NCI-H460 (cell line): ENCODE data around the gene GRHL1. TPM values are rescaled to one million over a fixed set of nuclear protein-coding genes. Genes with fewer than 3 reads are reported as not detected.
A peak's percentile ranks its signal among the peaks of the same experiment; 100 is the strongest.

Experiments
- DNase-seq: peaks from one replicate; pipeline ENCODE4 v3.0.0-alpha.2; 2016; ENCODE audit warnings: low read depth; ENCODE audit errors: extremely low read depth
- total RNA-seq: library from RNA; depleted of rRNA; stranded (reverse); fragments of >200 nt; shearing (Covaris generic); gene quantifications from 2 replicates; pipeline ENCODE4 v1.2.3, GENCODE V29; 2014

The GRHL1 gene
- total RNA-seq, 1 experiment from 2014 or later: 0.57 TPM

DNA sequence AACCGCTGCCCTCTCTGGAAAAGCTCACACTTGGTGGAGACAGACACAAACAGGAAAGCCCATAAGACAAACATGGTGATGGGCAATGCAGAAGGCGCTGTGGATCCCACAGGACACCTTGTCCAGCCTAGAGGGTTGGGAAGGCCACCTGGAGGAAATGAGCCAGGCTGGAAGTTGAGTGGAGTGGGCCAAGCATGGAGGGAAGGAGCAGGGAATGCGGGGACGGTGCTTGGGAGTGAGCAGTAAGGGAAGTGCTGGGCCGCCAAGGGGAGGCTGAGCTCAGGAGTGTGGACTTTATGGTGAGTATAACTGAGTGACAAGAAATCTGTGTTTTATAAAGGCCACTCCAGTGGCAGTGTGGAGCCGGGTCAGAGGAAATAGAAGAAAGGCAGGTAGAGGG lies 2.8 kb upstream of the GRHL1 start:
- DNase-seq: no peak

DNA sequence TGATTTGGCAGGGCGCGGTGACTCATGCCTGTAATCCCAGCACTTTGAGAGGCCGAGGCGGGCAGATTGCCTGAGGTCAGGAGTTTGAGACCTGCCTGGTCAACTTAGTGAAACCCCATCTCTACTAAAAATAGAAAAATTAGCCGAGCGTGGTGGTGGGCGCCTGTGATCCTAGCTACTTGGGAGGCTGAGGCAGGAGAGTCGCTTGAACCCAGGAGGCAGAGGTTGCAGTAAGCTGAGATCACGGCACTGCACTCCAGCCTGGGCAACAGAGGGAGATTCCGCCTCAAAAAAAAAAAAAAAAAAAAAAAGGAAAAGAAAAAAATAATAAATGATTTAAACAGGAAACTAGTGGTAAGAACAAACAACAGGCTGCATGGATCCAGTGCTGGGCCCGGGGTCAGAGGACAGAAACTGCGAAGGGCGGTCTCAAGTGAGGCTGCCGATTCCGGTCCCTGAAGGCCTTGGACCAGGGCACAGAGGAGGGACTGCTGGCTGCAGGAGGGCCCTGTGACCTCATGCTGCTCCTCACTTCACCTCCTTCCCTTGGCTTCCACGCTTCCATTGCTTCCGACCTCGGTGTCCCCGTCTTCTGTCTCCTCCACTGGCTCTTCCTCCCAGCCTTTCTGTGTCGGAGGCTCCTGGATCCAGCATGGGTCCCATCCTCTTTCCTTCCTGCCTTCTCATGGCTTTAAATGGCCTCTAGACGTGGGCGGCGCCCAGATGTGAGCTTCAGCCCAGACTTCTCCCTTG lies 2.1 kb upstream of the GRHL1 start:
- no peak for DNase-seq

DNA sequence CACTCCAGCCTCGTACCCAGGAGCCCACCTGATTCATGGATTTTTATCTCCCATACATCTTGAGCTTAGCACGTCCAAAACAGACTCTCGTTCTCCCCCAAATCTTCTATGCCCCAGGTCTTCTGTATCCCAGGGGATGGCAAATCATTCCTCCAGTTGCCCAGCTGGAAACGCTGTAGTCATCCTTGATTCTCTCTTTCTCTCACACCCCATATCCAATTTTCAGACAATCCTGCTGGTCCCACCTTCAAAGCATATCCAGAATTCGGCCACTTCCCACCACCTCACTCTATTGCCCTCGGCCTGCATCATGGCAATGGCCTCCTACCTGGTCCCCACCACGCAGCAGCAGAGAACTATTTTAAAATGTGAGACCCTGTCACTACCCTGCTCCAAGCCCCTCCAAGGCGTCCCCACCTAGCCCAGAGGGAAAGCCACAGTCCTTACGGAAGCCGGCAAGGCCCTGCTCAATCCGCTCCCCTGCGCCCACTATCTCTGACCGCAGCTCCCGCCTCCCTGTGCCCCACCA lies 1.4 kb upstream of the GRHL1 start:
- DNase-seq: no peak

DNA sequence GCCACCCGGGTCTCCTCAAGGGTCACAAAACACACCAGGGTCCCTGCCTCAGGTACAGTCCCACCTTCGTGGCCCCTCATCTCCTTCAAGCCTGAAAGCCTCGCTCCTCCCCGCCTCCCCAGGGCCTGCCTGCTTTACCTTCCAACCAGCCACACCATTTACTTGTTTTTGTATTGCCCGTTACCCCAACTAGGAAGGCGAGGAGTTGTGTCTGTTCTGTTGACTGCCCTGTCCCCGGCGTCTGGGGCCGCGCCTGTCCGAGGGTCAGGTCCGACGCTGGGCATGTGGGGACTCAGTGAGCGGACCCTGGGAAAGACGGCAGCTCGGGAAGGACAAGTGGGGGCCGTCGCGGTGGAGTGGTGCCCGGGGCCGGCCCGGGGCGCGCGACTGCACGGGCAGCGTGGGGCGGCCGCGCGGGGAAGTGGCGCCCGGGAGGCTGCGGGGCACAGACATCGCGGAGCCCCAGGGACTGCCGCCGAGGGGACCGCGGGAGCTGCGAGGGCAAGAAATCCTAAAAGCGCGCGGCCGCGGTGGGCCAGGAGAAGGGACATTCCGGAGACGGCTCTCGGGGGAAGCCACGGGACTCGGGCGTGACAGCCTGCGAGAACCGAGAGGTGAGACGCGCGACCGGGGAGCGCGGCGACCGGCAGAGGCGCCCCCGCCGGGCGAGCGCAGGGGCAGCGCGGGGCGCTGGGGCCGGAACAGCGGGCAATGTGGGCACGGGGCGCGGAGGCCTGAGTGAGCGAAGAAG lies 797 bp upstream of the GRHL1 start:
- DNase-seq: no peak

DNA sequence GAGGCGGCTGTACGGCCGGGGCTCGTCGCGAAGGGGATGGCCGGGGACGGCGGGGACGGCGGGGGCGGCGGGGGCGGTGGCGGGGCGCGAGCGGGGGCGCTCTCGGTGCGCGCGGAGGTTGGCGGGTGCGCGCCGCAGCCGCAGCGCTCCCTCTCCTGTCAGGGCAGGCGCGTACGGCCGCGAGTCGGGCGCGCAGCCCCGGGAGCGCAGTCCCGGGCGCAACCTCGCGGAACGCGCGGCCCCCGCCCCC lies 296 bp upstream of the GRHL1 start:
- DNase-seq: no peak

DNA sequence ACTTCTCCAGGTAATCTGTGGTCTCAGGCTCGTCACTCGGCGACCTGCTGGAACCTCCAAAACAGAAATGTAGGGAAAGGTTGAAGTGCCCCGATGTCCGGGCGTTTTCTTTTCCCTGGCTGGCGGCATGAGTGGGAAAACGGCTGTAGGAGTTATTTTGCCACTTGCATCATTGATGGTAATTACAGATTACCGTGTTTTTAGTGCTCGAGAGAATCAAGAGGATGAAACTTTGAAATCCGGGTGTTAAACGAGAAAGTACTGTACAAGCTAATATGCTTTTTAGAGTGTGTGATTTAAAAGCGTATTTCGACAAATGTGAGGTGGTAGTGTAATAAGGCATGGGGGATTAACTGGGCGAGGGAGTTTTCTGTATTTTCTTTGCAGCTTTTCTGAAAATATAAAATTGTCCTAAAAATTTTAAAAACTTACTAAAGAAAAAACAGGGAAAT lies 819 bp downstream of the GRHL1 start:
- no peak for DNase-seq

DNA sequence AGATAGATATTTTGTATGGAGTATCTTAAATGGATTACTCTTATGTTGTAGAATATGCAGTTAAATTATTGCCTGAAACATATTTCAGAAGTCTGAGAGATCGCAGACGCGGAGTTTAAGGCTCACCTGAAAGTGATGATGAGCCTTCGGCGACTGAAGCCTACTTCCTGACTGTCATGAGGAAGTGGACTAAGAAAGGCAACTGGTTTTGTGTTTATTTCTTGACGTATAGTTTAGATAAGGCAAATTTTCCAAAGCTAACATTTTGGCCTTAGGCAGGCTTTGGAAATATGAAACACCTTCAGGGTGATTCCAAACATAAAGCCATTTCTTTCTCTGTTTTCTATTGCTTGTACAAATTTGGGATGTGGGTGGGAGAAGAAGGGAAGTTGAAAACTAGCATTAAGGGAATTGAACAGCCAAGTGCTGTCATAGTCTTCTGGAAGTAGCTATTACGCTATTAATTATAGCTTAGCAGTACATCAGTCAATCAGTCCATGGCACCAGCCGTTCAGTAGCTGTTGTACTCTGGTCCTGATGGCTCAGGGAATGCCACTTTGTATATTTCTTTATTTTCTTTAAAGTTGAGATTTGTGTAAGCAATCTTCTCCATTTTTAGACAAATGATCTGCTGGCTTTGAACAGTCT lies 1.5 kb downstream of the GRHL1 start:
- DNase-seq: no peak

DNA sequence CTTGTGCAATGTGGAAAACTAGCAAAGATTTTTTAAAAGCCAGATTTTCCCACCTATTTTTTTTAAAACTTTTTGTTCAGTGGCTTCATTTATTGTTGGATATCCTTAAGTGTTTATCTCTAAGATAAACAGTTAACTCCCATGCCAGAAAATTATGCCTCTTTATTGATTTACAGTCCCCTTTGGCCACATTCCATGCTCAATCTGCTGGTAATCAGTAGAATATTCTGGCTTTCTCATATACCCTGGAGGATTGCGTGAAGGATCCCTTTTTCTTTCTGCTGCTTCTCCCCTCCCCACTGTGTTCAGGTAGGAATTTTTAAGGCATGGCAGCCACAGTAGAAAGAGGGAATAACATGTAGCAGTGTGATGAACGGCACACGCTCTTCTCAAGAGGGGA lies 2.6 kb downstream of the GRHL1 start:
- no peak for DNase-seq

DNA sequence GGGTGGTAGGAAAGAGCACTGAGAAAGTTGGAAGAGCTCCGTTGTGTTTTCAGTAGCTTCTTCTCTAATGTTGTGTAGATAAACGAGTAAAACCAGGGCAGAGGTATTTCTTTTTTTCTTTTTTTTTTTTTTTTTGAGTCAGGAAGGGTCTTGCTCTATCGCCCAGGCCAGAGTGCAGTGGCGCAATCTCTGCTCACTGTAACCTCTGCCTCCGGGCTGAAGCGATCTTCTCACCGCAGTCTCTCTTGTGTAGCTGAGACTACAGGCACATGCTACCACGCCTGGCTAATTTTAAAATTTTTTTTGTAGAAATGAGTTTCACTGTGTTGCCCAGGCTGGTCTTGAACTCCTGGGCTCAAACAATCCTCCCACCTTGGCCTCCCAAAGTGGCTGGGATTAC lies 6.6 kb downstream of the GRHL1 start:
- DNase-seq: no peak

DNA sequence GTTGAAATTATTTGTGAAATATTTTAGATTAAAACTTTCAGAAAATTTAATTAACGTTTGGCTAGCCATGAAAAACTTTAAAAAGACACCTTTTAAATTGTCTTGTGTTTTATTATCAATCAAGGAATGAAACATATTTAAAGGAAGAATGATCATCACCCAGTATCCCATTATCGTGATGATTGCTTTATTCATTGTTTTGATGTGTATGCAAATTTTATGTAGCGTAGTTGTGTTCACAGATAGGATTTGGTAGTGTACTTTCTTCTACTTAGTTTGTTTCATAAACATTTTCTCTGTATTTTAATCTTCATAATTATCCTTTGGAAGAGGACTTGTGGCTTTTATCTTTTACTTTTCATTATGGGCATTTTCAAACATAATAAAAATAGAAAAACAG lies 7.8 kb downstream of the GRHL1 start:
- DNase-seq: no peak

DNA sequence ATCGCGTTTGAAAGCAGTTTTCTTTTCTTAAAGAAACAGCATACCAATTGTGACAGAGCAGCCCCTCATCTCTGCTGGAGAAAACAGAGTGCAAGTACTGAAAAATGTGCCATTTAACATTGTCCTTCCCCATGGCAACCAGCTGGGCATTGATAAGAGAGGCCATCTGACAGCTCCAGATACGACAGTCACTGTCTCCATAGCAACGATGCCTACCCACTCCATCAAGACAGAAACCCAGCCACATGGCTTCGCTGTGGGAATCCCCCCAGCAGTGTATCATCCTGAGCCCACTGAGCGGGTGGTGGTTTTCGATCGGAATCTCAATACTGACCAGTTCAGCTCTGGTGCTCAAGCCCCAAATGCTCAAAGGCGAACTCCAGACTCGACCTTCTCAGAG lies 9.5 kb downstream of the GRHL1 start:
- no peak for DNase-seq

DNA sequence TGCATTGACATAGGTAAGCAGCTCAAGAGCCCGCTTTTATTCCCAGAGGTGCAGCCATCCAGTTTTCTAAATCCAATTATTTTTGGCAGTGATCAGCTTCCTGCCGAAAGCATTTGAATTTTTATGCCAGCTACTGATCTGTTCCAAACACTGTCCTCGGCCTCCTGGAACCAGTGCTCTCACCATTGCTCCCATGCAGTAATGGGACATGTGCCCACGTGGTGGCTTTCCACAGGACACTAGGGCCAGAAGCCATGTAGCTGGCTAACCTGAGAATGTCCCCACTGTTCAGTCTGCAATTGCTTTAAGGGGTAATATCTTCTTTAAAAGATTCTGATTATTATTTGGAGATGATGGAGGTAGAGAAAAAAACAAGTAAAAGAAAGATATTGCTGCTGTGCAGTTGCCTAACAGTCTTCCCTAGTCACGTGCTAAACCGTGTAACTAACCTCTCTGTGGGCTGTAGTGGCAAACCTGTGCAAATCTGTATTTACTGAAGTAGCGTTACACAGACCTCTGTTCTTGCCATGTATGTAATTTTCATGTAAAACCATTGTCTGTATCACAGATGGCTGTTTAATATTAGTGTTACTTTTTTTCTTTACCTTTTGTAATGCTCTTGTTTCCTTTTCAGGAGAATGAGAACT lies 13.0 kb downstream of the GRHL1 start:
- no peak for DNase-seq

DNA sequence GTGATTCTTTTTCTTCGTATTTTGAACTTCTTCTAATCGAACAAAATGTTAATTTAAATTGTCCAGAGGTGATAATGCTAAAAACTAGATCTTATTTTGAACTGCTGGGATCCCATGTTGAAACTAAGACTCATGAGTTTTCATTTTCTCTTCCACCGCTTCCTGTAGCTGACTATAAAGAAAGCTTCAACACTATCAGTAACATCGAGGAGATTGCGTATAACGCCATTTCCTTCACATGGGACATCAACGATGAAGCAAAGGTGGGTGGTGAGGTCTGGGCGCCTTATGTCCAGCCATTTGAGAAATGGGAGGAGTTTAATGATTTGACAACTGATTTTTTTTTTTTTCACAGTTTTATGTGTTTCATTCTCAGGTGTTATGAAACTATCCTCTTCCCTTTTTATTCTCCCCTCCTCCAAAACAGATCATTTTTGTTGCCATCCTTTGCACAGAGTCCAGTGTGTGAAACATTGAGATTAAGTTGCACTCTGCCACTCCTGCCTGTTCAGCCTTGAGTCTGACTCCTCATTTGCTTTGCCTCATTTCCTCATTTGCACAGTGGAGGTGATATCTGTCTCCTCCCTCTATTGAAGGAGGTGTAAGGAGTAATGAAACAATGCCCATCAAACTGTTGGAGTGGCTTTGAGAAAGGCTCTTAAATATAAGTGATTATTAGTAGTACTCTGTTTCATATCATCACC lies 13.8 kb downstream of the GRHL1 start:
- DNase-seq: no peak

DNA sequence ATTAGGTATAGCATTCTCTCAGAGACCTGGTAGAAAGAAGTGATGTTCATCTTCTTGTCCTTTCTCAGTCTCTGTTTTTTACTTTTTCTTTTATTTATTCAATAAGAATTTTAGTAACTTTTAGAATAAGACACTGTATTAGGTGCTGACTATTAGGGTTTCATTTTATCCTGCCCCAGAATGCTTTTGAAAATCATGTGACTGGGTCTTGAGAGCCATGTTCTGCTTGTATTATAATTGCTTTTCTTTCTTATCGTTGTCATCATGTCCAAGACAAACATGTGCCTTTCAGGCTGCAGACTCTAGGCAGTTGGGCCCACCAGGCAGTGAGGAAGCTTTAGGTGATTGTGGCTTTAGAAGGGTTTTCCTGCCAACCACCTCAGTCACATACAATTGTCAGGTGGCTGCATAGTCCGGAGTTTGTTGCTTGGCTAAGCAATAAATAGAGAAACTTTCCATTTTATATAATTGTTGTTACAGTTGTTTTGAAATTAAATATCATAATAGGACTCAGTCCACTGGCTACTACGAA lies 15.1 kb downstream of the GRHL1 start:
- no peak for DNase-seq

DNA sequence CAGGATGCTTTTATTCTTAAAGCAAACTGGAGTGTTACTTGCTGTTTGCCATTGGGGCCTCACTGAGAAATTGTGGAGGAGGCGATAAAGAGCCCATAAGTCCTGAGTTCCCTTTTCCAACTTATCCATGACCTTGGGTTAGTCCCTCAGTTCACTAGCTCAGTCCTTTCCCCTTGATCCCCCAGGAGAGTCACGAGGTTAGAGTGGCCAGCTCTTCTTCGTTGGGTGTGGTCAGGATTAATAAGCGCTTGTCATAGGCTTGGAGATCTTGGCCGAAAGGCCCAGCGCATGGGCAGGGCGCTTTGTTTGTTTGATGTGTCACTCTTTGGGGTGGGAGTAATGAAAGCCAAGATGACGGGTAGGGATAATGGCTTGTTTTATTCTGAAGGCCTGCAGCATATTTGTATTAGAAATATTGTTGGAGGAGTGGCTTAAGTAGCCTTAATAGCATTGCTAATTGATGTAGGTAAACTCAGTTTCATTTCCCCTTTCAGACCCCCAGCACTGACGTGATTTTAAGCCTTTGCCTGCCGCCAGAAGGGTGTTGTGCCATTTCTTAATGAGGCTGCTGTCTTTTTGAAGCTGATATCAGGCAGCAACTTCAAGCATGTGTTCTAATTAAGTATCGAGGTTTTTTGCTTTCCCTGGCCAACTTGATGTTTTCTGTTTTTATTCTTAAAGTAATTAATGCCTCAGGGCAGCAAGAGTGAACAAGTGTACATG lies 15.7 kb downstream of the GRHL1 start:
- peak; percentile 41 for DNase-seq

DNA sequence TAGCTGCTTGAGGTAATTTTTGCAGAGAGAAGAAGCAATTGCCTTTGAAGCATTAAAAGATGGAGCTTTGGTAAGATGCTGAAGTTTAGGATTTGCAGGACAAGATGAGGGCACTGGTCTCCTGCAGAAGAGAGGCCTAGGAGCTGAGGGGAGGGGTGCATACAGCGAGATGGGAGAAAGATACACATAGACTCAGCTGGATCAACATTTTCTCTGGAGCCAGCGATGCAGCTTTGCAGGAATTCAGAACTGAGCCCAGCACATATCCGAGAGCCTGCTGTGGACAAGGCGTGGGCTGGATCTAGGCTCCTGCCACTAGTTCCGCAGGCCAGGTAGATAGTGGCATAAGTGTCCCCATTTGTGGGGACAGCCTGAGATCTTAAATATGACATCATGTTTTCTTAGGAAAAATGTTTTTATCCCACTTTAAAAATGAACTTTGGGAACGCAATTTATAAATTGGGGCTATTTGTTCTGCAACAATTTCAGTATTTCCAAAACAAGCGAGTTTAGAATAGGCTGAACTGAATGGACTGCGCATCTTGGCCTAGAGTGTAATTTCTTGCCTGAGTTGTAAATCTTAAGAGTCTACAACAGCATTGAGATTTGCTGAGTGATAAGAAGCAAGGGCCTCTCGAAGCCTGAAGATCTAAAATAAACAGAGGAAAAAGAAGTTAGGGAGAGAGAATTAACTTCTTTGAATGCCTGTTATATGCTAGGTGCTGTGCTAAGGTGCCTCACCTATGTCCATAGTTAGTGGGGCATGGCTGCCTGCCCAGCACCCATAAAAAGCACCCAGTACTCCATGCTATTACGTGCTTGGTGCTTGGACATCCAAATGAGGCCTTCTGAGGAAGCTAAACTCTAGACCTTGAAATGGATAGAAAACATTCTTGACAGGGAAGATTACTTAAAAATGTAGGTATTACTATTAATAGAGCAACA lies 17.3 kb downstream of the GRHL1 start:
- DNase-seq: no peak

DNA sequence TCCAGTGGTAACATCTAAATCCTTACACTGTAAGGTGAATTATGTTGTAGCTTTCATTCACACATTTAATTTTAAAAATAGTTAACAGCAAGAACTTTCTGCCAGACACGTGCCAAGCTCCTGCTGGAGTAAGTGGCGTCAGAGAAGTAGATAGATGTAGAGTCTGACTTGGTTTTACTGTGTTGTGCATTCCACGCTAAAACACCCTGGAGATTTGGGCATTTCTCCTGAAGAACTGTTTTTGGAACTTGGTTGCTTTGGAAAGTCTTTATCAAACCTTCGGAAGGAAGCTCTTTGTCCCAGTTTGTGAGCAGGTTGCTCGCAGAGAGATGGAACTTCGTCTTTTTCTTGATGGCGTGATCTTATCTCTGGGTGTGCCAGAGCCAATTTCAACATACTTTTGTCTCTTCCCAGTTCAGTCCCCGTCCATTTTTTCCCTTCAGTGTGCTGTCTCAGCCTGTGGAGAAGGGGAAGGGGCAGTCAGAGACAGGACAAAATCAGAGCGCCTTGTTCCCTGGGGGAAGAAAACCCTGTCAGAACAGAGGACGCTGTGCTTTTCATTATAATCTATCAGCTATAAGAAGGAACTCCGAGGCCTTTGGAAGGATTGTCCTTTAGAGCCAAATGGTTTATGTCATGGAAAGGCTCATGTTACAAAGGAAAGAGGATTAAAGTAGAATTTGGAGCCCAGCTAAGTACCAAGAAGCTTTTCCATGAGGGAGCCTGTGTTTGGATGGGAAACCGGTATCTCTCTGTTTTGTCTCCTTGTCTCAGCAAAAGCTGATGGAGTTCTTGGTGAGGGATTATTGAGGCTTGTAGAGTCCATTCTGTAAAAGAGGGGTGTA lies 18.9 kb downstream of the GRHL1 start:
- no peak for DNase-seq
